OCI-LY3 (cell line): ENCODE measurements around the gene LIPC.

Source experiments
- CTCF ChIP-seq: fragments of 200-600, 300-600 bp; sonication (generic); IDR thresholded peaks from 2 replicates; pipeline ENCODE4 v1.5.1; 2014; ENCODE audit warnings: antibody characterized with exemption, low read length, low read depth
- EZH2phosphoT487 ChIP-seq: fragments of 200-600 bp; shearing (Covaris generic); IDR thresholded peaks from 2 replicates; pipeline ENCODE4 v1.6.1; 2018; ENCODE audit warnings: antibody characterized with exemption, mixed run types, low read depth

GRCh38 chr15:58576657-58577056, 144.9 kb downstream of the LIPC start:
- TF ChIP-seq CTCF = no peak
- no peak for TF ChIP-seq EZH2phosphoT487
